ENCODE data around the gene PDCD4.

Gene PDCD4

DNA sequence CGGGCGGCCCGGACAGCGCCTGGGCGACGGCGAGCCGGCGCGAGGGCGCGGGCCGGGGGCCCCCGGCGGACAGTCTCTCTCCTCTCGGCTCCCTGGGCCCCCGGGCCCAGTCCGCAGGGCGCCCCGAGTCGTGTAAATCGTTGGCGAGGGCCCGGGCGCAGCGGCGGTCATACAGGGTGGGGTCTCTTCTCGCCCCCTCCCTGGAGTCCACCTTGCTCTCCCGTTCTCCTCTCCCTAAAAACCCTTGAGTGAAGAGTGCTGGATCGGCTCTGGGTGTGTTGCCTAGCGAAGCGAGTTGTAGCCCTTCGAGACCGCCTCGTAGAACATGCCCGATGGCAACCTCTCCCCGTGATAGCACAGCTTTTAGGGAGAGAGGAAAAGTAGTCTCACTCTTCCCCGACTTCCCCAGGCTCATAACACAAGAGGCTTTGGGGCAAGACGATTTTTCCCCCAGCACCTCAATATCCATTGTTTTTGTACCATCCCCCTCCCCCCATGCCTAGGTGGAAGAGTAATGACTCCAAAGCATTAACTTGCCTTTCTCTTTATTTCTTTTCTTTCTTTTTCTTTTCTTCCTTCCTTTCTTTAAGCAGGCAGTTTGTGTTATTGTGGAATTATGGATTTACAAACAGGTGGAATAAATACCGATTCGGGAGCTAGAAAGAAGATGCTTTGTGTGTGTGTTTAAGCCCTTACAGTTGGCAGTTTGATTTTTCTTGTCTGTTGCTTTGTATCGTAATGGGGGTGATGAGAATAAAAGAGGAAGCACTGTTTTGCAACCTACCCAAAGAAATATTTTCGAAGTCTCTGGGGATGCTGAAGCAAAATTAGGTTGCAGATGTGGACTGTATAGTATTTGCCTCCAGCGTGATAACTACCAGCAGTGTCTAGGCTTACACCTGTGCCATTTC lies 48.5 kb downstream of the PDCD4 start:
- DNase-seq (ENCODE audit: low spot score) = peak; percentile 41

DNA sequence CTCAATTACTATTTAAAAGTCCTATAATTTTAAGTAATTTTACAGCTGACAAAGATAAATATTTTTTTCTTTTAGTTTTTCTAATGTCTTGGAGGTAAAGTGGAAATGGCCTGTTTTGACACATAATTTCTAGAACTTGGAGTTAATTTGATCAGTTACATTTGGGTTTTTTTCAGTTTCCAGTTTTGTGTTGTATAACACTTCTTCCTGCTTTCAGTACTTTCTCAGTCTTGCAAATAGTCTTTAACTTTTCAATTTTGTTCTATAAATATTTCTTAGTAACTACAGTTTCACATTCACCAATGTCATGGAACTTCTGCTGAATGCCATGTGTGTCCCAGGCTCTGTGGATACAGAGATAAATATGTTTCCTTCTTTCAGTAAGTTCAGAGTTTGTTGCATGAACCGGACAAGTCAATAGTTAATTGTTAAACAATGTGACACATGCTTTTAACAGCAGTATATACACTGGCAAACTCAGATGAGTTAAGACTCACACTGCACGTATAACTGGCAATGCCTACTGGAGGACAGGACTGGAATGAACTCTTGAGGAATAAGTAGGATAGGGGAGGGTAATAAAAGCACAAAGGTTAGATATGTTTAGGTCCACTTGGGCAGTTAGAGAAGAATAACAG lies 52.2 kb downstream of the PDCD4 start:
- no peak for DNase-seq (ENCODE audit: low spot score)

DNA sequence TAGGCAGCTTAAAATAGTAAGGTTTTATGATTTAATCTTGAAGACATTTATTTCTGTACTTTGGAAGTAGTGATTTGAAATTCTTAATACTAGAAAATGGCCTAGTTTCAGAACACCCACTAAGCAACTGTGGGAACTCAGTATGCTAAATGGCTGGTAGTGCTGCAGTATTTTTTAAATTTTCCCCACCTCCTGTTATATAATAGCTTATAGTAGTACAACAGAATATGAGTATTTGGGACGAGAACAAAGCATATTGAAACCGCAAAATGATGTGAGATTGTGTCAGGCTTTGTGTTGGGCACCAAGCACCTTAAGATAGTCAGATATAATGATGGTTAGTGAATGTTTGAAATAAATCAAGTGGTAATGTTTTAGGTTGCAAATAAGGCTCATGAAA lies 55.7 kb downstream of the PDCD4 start:
- no peak for DNase-seq (ENCODE audit: low spot score)

DNA sequence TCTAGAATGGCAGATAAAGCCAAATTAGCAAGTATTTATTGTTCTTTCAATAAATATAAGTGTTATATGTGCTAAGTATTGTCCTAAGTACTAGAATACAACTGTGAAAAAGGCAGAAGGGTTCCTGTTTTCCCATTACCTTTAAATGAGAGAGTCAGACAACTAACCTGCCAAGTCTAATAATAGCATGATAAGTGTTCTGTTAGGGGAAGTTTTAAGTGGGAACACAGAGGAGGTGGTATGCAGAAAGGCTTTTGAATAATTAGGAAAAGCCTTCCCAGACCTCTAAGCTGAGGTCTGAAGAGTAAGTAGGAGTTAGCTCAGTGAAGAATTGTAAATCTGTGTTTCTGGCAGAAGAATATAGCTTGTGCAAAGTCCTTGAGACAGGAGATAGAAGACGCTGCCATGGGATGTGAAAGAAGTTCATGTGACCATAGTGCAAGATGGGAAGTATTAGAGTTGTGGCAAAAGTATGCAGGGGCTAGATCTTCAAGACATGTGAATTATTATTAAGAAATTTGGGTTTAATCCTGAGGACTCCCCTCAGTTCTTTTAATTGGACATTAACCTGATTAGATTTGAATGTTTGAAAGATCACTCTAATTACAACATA lies 60.1 kb downstream of the PDCD4 start:
- no peak for DNase-seq (ENCODE audit: low spot score)

DNA sequence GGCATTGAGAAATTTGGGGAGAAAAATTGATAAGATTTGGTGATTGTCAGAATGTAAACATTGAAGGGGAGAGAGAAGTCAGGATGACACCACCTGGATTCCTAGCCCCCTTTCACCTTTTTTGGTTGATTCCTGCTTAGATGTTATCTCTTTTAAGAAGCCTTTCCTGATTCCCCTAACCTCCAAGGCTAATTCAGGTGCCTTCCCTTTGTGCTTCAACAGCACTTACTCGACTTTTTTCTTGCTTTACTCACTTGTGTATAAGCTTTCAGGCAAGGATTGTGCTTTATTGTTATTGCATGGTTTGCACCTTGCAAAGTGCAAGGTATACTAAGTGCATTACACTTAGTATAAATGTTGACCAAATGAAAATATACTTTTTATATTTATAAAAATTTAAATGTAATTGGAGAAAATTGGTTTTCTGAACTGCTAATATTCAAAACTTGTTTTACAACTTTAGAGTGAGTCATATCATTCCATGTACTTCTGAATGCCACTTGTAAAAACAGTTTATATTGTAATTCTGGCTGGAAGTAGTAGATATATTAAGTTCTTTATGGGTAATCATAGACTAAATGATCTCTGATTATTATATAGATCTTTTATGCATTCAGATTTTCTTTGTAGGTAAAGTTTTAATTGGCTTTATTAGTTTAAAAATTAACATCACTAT lies 60.9 kb downstream of the PDCD4 start:
- no peak for DNase-seq (ENCODE audit: low spot score)

DNA sequence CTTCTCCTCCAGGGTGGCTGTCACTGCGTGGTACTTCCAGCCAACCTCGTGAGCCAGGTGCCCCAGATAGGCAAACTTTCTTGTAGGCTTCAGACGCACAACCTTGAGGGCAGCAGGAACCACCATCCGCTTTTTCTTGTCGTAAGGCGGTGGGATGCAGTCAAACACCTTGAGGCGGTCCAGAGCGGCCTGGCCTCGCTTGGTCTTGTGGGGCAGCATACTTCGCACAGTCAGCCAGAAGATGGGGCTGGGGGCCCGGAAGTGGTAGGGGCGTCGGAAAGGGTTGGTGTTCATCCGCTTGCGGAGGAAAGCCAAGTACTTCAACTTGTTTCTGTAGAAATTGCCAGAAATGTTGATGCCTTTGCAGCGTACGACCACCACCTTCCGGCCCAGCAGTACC lies 65.0 kb downstream of the PDCD4 start:
- no peak for DNase-seq (ENCODE audit: low spot score)

DNA sequence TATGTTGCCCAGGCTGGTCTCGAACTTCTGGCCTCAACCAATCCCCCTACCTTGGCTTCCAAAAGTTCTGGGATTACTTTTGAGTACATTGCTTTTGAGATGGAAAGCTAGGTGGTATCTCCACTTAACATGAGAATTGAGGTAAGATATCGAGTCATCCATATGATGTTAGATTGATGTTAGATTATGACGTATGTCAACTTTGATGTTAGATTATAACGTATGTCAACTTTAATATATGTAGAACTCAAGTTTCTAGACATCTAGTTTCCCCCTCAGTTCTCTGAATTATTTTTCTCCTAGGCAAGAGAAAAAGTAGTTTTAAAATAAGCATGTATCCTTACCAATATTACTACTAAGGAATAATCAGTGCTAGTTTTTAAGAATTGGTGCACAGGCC lies 67.7 kb downstream of the PDCD4 start:
- DNase-seq (ENCODE audit: low spot score) = no peak

DNA sequence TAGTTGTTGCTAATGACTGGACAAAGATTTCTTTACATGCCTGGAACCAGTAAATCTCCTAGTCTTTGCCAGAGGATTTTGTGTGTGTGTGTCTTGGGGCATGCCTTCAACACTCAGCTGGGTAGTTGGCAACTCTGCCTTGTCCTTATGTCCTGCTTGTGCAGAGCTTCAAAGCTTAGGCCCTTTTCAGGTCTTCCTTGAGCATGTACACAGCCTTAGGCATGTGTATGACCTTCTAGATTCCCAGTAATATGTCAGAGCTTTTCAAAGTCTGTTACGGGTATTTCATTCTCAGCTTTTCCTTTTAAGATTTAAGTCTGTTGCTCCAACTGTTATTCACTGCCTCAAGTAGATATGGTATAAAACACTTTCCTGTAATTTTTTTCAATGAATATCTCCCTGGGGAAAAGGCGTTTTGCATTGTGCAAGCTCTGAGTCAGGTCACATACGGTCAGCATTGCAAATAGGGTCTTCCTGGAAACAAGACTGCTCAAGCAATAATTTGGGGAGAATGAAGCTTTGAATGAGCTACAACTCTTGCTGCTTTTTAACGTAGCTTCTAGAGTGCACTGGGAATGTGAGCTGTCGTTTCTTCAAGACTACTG lies 73.2 kb downstream of the PDCD4 start:
- no peak for DNase-seq (ENCODE audit: low spot score)

DNA sequence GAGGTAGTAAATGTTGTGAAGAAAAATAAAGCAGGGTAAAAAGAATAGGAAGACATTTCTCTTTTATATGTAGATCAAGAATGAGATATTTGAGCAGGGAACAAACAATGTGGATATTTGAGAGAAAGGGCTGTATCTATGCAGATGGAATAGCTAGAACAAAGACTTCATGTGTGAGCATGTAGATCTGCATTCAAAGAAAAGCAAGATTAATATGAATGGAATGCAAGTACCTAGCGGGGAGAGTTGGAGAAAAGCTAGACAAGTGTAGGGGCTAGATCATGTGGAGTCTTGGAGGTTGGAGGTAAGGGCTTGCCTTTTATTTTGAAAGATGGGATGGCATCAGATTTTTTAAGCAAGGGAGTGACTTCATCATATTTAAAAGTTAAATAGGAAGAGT lies 74.8 kb downstream of the PDCD4 start:
- DNase-seq (ENCODE audit: low spot score) = no peak

DNA sequence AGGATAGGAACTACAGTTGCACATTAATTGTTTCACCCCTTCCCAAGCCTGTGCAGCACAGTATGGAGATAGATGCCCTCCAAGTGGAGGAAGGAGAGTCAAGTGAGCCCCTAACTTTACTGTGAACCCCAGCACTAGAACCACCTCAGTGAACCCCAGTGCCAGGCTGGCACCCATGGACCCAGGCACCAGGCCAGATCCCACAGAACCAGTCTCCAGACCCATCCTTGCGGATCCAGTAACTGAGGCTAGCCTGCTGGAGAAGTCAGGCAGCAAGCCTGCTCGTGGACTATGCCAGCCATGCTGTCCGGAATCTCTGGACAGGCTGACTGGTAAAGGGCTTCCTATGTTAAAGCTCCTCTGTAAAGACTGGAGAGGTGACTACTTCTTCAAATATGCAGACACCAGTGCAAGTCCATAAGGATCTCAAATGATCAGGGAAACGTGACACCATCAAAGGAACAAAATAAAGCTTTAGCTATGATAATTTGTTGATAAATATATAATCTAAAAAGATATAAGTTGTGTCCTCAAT lies 75.4 kb downstream of the PDCD4 start:
- DNase-seq (ENCODE audit: low spot score) = no peak
